Stimulated activated CD4-positive, alpha-beta T cell treated with anti-CD3 and anti-CD28 coated beads, Interleukin-15, amount 100 ng/mL, for 1 hour (primary cell): ENCODE measurements around the gene ELOVL5.
A peak's percentile ranks its signal among the peaks of the same experiment; 100 is the strongest.
"Not testable (repeated sequence)": the region's sequence is repeated elsewhere in the genome, so short reads cannot be mapped to it uniquely, and the experiment has no call there.

Source experiments
- DNase-seq, 2 donors: peaks; one replicate each; pipeline ENCODE4 v3.0.0-alpha.2; 2020; ENCODE audit warnings: low read depth in 1 of 2, low spot score in 1 of 2

ELOVL5 gene, protein sequence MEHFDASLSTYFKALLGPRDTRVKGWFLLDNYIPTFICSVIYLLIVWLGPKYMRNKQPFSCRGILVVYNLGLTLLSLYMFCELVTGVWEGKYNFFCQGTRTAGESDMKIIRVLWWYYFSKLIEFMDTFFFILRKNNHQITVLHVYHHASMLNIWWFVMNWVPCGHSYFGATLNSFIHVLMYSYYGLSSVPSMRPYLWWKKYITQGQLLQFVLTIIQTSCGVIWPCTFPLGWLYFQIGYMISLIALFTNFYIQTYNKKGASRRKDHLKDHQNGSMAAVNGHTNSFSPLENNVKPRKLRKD

DNA sequence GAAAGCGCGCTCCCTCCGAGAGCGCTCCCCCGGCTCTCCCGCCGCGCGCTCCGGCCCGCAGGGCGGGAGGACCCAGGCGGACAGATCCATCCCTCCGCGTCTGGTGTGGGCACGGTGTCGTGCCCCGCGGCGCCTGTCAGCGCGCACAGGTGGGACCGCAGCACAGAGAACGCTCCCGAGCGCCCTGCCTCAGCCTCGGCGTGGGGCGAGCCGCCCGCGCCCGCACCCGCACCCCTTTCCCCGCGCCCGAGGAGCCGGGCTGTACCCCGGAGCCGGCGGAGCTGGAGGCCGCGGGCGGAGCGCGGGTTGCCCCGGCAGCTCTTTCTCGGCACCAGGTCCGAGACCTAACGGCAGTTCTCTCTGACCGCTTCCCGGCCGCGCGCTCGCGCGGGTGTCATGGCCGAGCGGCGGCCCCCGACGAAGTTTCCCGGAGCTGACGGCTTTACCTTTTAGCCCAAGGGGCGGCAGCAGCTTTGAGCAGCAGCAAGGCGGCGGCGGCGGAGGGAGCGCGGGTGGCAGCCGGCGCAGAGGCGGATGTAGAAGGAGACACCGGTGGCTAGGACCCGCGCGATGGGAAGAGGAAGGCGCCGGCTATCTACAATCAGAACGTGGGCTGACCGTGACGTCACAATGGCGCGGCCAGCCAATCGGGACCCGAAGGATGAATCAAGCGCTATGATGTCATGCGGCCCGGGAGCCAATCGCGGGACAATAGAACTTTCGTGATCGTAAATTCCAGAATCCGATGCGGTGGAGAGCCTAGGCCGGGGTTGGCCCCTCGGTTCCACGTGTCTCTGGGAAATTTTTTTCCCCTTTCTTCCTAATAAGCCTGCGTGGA, at the start of gene ELOVL5:
ELOVL5 (minus strand) TSS at position 580 of the 838 bp plus-strand sequence. CDS start 53,251 bp downstream, outside the sequence.
- DNase-seq, result peak; percentile 84 to 93

DNA sequence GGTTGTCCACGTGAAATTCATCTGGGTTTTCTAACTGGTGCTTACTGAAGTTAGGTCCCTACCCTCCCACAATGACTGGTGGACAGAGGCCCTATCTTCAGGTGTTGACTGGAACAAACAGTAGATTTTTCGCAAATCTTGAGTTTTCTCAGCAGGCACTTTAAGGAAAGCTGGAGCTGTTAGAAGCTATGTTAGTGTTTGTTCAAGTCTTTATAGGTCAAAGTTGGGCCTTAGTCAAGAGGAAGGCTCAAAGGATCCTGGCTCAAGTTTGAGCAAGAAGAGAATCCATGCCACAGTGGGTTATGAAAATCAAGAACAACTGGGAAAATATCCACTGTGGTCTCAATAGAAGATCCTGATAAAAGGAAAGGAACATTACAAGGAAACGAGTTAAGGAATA, 48.5 kb upstream of the ELOVL5 start:
- DNase-seq, result no peak

DNA sequence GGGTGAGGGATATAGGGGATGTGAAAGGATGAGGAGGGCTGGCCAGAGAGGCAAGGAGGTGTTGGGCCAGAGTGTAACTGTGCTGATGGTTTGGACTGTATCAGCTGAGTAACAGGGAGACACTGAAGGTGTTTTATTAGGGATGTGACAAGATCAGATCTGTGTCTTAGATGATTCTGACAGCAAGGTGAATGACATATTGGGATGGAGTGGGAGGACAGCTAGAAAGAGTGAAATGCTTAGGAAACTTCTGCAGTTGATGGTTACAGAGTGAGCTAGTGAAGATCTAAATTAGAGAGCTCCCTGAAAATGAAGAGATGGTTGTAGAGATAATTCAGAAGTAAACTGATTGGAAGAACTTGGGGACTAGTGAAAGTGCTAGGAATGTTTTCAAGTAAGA, 47.2 kb upstream of the ELOVL5 start:
- DNase-seq, result no peak

DNA sequence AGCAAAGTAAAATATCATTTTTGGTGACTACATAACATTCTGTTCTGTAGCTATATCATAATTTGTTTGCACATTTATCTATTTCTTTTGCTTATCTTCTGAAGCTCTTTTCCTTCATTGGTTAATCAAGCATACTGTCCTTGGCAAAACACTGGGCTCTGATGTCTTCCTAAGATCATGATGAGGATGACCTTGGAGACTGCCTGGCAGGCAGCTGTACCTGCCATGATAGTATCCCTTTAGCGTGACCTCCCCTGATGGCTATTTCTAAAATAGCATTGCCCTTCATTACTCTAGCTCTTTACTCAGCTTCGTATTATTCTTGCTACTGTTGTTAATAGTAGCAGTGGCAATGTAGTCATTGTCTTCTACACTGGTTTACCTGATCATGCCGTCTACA, 46.0 kb upstream of the ELOVL5 start:
- no peak for DNase-seq

DNA sequence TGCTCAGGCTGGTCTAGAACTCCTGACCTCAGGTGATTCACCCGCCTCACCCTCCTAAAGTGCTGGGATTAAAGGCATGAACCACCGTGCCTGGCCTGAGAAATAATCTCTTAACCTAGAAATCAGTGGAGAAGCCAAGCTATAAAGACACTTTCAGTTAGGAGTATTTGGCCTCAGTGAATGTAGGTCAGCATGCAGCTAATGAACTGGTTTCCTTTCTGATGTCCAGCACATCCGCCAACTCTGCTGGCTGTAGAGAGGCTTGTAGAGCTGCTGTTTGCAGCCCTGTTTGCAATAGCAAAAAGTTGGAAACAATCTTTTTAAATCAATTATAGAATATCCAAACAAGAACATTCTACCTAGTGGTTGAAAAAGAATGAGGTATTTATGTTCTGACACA, 42.4 kb upstream of the ELOVL5 start:
- no peak for DNase-seq

DNA sequence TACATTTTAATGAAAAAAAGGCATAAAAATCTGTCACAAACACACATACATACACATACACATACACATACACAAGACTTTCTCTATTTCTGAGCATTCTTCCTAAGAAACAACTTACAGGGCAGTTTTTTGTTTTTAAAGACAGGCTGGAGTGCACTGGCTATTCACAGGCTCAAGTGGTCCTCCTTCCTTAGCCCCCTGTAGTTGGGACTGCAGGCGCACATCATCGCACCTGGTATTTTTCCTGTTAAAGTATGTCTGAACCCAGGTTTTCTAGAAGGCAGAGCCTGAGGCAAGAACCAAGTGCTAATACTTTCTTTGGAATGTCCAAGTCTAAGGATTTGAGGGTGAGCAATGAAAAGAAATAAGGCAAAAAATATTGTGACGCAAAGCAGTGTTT, 41.3 kb upstream of the ELOVL5 start:
- DNase-seq, result no peak

DNA sequence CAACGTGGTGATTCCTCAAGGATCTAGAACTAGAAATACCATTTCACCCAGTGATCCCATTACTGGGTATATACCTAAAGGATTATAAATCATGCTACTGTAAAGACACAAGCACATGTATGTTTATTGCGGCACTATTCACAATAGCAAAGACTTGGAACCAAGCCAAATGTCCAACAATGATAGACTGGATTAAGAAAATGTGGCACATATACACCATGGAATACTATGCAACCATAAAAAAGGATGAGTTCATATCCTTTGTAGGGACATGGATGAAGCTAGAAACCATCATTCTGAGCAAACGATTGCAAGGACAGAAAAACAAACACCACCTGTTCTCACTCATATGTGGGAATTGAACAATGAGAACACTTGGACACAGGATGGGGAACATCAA, 39.9 kb upstream of the ELOVL5 start:
- DNase-seq, result not testable (repeated sequence)

DNA sequence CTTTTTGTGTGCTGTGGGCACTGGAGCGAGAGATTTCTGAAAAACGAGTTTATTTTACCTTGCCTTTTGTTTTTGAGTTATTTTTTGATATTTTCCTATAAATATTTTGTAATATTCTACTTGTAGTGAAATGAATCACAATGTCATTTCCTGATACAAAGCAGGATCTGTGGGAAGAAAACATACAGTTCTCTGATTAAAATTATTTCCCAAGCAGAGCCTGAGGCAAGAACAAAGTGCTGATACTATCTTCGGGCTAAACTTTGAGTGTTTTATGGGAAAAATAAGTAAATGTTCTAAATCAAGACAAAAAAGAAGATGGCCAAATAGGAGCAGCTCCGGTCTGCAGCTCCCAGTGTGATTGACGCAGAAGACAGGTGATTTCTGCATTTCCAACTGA, 33.7 kb upstream of the ELOVL5 start:
- DNase-seq, result no peak

DNA sequence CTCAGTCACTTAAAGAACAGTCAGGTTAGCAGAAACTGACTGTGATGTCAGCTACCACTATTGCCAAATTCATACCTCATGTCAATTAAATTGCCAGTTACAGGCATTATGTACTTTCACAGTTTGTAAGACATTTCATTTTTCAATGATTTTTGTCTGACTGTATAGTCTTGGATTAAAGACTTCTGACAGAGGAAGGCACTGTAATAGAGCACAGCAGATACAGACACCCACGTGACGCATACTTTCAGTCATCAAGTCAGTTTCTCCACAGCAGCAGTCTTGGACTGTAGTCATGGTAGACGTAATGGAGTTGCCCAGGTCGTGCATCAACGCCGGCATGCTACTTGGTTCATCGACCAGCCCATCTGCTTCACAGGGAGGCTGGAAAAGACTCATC, 29.5 kb upstream of the ELOVL5 start:
- no peak for DNase-seq

DNA sequence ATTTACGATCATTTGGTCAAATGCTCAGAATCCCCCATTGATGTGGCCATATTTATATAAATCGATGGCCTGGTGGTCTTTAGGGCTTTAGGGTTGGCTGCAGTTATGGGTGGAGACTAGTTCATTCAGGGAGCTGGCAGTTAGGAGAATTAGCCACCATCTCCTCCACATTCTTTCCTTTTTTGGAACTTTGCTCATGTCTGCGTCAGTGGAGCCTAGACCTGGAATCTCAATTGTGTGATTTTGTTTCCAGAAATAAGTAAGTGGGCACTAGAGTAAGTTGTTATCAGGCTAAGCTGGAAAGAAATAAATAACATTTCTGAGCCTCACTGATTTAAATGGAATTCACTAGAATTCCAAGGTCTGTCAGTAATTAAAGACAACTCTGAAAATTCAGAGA, 29.0 kb upstream of the ELOVL5 start:
- no peak for DNase-seq

DNA sequence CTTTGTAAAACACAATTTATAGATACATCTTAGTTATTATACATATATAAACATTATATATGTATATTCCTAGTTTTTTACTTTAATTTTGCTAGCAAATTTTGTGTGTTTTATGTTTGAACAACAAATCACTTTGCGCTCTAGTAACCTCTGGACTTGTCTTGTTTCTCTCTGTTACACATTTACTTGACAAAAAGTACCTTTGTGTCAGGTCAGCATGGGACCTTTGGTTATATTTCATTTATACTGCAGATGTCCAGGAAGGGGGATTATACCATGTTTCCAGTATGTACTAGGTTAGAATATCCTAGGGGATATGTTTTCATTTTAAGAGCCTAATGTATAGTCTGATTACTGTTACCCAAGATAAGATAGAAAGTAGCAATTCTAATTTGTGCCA, 28.5 kb upstream of the ELOVL5 start:
- no peak for DNase-seq

DNA sequence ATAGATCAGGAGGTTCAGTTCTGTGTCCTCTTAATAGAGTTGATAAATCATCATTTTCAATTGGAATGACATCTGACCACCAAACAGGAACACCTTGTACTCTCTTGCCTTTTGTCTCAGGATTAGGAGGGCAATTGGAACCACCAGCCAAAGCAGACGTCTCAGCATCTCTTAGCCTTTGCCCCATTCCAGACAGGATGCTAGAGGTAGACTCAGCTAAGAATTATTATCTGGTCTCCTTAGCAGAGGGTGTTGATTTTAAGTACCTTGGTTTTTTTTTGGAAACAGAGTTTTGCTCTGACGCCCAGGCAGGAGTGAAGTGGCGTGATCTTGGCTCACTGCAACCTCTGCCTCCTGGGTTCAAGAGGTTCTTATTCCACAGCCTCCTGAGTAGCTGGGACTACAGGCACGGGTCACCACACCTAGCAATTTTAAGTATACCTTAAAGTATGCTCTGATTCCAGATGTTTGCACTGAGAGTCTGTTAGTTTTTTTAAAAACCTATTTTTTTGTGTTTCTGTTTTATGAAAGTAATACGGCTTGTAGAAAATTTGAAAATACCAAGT, 28.0 kb upstream of the ELOVL5 start:
- no peak for DNase-seq

DNA sequence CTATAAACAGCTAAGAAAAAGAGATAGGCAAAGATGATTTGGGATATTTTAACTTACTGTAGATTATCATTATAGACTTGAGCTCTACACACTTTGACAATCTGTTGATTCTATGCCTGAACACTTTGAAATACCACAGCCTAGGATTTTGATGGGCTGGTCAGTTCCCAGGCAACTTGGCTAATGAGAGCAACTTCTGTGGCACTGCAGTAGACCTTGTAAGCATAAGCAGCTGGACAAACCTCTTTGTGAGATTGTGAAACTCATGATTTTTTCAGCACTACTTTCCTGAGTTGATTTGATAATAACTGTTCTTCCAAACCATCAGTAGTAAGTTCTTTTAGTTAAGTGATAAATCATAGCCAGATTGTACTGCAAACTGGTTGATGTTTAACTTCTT, 27.1 kb upstream of the ELOVL5 start:
- DNase-seq, result no peak

DNA sequence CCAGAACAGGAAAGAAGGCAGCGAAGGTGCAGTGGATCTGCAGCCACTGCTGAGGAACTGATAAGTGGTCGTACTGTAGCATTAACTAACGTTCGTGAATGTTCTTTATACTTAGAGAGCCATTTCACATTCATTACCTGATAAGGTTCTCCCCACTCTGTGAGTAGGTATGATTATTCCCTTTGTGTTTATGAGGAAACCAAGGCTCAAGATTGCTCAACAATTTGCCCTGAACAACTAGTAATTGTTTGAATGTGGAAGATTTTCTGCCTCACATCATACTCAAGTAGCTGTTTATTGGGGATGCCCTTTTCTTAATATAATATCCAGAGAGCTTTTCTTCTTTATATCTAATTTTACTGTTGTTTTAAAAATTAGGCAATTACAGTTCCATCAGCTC, 24.9 kb upstream of the ELOVL5 start:
- no peak for DNase-seq

DNA sequence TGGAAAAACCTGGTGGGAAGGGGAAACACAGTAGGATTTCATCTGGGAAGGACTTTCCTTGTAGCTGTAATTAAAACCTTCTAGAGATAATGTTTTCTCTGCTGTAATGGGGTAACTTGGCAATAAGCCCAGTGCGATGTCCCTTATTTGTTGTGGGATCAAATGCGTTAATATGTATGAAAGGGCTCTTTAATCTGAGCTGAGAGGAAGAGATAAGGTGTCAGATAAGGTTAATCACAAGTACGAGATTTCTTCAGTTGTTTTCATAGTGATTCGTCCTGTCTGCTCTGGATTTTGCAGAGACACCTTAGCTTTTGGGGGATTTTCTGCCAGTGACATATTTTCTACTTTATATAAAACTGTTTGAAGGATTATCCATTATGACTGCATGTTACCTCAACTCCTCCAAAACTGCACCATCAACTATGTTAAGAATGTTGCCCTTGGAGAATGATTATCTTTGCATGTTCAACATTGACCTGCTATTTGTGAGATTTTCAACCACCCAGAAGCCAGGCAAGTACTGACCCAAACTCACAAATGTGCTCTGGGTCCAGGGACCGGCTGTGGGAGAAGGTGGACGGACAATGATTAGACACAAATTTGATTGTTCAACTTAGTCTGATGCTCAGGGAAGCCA, 21.2 kb upstream of the ELOVL5 start:
- DNase-seq, result no peak

DNA sequence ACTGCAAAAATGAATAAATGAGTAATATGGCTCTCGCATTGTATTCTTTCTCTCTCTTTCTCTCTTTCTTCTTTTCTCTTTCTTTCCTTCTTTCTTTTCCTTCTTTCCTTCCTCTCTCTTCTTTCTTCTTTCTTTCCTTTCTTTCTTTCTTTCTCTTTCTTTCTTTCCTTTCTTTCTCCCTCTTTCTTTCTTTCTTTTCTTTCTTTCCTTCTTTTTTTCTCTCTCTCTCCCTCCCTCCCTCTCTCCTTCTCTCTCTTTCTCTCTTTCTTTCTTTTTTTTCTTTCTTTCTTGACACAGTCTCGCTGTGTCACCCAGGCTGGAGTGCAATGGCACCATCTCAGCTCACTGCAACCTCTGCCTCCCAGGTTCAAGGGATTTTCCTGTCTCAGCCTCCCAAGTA, 20.3 kb upstream of the ELOVL5 start:
- DNase-seq, result no peak

DNA sequence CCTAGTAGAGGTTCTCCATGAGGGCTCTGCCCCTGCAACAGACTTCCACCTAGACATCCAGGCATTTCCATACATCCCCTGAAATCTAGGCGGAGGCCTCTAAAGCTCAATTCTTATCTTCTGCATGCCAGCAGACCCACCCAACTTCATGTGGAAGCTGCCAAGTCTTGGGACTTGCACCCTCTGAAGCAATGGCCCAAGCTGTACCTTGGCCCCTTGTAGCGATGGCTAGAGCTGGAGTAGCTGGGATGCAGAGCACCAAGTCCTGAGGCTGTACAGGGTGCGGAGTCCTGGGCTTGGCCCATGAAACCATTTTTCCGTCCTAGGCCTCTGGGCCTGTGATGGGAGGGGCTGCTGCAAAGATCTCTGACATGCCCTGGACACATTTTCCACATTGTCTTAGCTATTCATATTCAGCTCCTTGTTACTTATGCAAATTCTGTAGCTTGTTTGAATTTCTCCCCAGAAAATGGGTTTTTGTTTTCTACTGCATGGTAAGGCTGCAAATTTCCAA, 17.4 kb upstream of the ELOVL5 start:
- DNase-seq, result no peak

DNA sequence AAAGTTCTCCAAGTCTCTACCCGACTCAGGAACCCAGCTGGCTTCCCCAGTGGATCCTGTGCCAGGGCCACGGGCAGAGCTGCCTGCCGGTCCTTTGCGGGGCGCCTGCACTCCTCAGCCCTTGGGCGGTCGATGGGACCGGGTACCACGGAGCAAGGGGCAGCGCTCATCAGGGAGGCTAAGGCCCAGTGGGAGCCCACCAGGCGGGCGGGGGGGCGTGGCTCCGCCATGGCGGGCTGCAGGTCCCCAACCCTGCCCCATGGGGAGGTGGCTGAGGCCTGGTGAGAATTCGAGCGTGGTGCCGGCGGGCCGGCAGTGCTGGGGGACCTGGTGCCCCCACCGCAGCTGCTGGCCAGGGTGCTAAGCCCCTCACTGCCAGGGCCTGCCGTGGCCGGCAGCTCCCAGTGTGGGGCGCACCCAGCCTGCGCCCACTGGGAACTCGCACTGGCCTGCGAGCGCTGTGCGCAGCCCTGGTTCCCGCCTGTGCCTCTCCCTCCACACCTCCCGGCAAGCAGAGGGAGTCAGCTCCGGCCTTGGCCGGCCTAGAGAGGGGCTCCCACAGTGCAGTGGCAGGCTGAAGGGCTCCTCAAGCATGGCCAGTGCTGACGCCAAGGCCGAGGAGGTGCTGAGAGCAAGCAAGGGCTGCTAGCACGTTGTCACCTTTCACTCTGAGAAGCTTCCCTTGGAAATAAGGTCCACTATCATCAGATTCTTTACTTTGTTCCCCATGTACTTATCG, 14.8 kb upstream of the ELOVL5 start:
- DNase-seq, result no peak

DNA sequence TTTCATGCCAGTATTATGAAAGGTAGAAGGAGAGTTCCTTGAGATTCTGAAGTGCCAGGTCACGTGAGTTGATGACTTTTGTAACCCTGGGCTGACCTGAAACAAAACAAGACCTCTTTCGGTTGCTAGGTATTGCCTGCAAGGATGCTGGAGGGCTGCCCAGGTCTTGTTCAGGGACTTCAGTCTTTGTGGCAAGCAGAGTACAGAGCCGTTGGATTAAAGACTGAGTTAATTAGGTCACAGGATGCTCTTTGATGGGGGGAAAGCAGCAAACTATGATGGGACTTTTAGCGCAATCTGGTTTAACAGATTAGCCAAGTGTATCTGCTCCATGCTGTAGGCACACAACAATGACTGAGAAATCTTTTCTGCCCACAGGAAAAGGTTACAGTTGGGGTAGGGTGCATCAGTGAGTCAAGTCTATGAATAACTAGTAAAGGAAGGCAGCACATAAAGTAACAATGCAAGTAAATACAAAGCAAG, 12.8 kb upstream of the ELOVL5 start:
- peak in 1 of 2 donors; percentile 26 for DNase-seq

DNA sequence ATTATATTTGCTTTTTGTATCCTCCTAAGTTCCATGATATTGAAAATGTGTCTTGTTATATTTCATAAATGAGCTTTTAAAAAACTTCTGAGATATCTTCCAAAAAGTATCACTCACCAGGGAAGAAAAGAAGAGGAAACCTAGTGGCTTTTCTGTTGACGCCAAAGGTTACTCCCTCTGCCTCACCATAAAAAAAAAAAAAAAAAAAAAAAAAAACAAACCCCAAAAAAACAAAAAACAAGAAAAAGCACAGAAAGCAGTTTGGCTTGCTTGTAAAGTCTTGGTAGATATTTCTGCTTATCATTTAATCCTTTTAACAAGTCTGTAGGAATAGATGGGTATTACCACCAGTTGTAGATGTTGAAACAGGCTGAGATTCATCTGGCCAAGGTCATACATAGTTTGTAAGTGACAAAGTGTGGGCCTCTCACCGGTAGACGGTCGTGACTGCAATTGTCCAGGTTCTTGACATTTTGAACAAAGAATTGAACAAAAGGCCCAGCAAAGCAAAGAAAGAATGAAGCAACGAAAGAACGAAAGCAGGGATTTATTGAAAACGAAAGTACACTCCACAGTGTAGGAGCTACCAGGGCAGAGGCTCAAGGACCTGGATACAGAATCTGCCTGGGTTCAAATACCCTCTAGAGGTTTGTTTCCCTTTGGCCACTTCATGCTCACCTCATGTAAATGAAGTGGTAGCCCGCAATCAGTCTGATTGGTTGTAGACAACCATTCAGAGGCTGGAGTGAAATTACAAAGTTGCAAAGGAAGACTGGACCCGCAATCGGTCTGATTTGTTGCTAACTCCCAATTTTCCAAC, 11.6 kb upstream of the ELOVL5 start:
- no peak for DNase-seq
